HG03521 (cell line): ENCODE data around the gene LEKR1.

Experiments
- ATAC-seq: cut with Tn5 transposase; IDR thresholded peaks from one replicate; pipeline ENCODE4 v1.9.1; 2021; ENCODE audit warnings: mild to moderate bottlenecking, moderate library complexity; ENCODE audit not compliant: unreplicated experiment

Gene LEKR1

GRCh38 chr3:156973954-156974353, 147.8 kb downstream of the LEKR1 start:
- ATAC-seq, result no peak

DNA sequence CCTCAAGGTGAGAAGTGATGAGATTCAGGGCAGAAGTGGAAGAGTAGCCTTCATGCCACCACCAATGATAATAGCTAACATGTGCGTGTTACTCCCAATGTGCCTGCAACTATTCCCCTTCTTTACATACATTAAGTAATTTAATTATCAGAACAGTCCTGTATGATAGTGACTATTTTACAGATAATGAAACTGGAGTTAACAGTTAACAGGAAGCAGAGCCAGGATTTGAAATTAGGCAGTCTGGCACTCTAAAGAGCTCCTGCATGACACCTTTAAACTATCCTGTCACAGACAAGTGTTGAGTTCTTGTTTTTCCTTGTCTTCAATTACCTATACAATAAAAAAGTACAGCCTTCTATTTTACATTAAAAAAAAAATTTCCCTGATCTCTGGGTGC, 148.8 kb downstream of the LEKR1 start:
- ATAC-seq, result no peak

GRCh38 chr3:156975721-156976120, 149.6 kb downstream of the LEKR1 start:
- ATAC-seq, result no peak

DNA sequence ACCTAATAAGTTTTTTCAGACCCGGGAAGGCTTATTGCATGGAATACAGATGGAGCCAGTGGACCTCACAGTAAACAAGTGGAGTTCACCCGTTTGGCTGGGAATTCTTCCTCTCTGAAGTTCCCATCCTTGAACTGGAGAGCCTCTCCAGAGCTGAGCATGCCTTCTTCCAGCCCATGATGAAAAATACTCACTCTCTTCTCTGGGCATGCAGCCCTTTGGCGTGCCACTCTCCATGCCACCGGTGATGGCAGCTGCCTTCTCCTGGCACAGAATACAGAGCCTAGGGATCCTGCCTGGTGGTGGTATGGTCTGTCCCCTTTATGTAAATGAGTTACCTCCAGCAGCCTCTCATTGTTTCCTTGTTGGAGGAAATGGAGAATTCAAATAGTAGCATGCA, 150.8 kb downstream of the LEKR1 start:
- no peak for ATAC-seq

GRCh38 chr3:156978481-156978961, 152.4 kb downstream of the LEKR1 start:
- peak; percentile 89 for ATAC-seq

GRCh38 chr3:156981005-156981404, 154.9 kb downstream of the LEKR1 start:
- ATAC-seq, result no peak

DNA sequence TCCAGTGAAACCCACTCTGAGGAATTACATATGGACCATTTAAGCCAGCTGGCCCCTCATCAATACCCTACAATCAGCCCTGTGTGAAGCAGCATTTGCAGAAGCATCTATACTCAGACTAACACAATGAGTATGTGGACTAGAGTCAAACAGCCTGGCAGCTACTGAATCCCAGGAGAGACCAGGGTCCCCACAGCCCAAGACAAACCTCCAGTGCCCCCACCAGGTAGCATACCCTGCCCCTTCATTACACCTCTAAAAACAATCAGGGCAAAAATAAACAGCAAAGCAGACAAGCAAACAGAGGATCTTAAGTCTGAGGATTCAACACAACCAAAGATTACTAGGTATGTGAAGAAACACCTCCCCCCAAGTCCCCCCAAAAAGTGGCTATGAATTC, 157.4 kb downstream of the LEKR1 start:
- no peak for ATAC-seq

- ATAC-seq, result no peak
These were observed 159.6 kb downstream of the LEKR1 start for GRCh38 chr3:156985711-156986110.

DNA sequence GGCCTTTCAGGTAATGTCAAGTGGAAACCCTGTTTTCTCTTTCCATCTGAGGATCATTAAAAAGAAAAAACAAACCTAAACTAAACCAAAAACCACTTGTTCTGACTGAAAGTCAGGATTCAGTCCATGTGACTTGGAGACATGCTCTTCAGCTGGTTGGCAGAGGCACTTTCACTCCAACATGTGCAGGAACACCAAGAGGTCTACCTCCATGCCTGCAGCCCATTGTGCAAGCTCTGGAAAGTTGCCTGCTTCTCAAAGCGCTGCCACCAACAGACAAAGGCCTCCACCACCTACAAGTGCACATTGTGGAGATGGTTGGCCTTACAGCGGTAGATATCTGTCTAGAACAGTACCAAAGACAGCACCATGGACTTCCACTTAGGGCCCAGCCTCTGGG, 161.8 kb downstream of the LEKR1 start:
- ATAC-seq, result no peak

DNA sequence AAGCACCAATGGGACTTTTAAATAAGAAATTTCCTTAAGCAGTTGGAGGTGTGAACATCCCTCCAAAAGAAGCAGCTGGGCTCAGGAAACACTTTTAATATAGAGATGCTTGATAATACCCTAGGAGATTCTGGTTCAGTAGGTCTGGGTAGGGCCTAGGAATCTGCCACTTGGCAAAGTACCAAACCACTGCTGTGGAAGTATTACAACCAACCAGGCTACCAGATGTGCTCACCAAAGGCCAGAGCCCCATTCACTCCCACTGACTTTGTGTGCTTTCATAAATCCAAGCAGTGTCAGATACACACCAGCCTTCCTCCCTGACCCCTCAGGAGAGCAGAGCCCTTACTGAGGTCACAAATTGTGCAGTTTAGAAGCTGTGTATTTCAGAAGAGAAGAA, 171.2 kb downstream of the LEKR1 start:
- ATAC-seq, result no peak

DNA sequence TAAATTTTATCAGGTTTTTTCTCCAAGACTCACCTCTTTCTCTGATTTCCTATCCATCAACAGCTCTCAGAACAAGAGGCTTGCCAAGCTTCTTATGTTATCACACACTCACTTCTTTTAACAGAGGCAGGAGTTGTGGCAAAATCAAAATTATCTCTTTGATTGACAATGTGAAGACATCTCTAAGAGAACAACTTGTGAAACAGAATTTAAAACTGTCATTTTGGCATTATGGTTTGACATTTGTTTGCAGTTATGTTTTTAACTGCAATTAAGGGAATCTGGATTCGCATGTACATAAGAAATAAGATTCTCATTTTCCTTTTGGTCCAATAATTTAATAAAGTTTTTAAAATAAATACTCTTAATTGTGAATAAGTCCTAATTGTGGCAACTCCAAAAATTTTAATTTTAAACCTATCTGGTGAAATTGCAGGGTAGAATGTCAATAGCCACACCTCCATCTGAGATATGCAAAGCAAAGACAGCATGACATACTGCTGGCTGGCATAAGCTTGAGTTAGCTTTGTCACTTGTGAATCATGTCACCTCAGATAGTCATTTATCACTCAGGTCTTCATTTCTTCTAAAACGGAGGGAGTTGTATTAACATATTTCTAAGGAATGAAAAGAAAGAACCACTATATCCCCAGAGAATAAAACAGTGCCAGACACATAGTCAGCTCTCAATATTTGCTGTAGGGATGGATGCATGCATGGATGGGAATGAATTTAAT, 175.2 kb downstream of the LEKR1 start:
- no peak for ATAC-seq

DNA sequence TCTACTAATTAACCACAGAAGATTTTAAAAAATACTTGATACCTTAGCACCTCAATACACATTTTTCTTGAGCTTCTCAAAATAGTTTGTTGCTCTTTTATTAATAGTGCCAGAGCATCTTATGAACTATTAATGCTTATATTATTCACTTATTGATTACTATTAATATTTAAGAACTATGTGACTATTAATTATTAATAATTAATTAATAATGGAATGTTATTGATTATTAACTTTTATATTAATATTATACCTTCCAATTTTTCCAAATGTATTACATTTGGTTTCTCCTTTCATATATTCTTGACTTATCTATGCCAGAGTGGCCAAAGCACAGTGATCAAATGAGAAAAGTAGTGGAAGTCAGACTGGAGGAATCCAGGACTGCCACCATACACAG, 195.5 kb downstream of the LEKR1 start:
- ATAC-seq, result no peak

GRCh38 chr3:157023226-157023625, 197.1 kb downstream of the LEKR1 start:
- ATAC-seq, result no peak

- ATAC-seq, result no peak
These were observed 199.9 kb downstream of the LEKR1 start for GRCh38 chr3:157026091-157026490.

DNA sequence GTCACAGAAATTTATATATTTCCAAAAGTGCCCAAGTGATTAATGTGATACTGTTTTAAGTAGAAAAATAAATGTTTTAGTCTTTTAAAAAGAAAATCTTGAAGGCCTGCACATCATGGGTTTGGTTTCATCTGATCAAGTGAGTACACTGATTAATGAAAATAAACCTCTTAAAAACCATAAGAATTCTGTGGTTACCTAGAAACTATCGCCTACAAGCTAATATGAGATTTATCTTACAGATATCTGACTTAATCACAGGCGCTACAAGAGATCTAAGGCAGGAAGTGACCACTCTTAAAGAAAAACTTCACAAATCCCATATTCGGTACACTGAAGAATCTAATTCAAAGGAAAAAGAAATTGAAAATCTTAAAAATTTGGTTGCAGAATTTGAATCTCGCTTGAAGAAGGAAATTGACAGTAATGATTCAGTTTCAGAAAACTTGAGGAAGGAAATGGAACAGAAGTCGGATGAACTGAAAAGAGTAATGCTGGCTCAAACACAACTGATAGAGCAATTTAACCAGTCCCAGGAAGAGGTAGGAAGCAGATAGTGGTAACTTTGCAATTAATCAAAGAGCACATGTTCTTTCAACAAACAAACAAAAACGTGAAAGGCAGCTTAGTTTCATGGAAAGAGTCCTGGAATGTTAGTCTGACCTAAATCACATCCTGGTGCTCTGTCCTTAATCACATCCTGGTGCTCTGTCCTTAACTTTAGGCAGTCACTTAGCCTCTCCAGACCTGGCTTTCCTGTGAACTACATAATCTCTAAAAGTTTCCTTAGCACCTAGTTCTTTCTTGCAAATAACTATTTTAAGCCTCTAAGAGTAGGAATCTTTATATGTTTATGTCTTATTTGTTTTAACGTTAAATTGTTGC, 201.9 kb downstream of the LEKR1 start:
- ATAC-seq, result no peak

DNA sequence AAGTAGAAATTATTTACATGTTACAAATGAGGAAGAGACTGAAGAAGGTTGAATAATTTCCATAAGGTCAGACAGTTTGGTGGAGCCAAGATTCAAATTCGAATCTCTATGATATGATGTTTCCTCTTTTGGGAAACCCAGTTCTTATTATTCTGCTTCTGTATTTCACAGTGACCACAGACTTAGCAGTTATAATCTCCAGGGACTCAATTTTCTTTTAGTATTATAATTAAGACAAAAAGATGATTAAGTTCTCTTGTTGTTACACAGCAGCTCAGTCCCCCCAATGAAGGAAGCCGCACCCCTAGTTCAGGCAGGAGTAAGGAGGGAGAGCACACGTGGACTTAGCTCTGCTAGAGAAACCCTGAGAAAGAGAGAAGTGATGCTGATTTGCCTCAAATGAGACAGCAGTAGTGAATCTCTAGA, 203.2 kb downstream of the LEKR1 start:
- ATAC-seq, result no peak

GRCh38 chr3:157030712-157031111, 204.6 kb downstream of the LEKR1 start:
- no peak for ATAC-seq

DNA sequence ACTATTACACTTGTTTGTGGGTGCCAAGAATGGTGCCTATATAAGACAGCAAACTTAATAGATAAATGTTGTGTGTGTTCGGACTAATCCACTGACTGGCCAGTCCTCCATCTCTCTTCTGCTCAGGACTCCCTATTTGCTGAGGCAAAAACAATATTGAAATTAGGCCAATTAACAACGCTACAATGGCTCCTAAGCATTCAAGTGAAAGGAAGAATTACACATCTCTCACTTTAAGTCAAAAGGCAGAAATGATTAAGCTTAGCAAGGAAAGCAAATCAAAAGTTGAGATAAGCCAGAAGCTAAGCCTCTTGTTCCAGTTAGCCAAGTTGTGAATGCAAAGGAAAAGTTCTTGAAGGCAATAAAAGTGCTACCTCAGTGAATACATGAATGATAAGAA, 206.8 kb downstream of the LEKR1 start:
- no peak for ATAC-seq

- no peak for ATAC-seq
These were observed 214.3 kb downstream of the LEKR1 start for GRCh38 chr3:157040456-157040855.

DNA sequence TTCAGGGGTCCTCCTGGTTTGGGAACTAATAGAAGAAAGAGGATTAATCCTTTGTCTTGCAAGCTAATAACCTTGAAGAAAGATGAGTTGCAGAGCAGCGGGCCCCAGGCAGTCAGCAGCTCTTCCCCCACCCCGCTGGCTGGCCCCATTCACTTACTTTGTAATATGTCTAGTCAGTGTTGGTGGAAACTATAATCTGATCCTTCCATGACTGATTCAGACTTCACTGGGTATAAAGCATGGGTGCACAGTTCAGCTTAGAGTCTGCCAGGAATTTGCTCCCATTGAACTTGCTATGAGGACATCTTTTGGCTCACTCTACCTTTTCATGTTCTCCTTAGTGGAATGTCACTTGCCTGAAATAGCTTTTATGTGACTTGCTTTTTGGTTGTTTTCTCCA, 216.1 kb downstream of the LEKR1 start:
- ATAC-seq, result no peak

GRCh38 chr3:157043771-157044170, 217.6 kb downstream of the LEKR1 start:
- ATAC-seq, result no peak

- no peak for ATAC-seq
These were observed 219.2 kb downstream of the LEKR1 start for GRCh38 chr3:157045238-157045850.
